ENCODE results near the gene PISD.

The PISD gene

GRCh38 chr22:31607696-31608095 is 54.3 kb downstream of the PISD start:
- DNase-seq (ENCODE audit: extremely low spot score) = no peak
- ChIA-PET POLR2A (interaction anchor here (0.6 kb wide), 1 partner anchor 495 kb away, joined by 3 read pairs; no protein-coding TSS in a partner anchor), CTCF (no interaction called here)
- TF ChIP-seq FOXM1 (IDR thresholded peaks at IDR 0.05; ENCODE audit: borderline replicate concordance) (no peak), FOXK2 (IDR thresholded peaks at IDR 0.05) (no peak), SUZ12 (IDR thresholded peaks at IDR 0.05) (no peak), NFRKB (IDR thresholded peaks at IDR 0.05) (no peak), CTBP1 (IDR thresholded peaks at IDR 0.05; ENCODE audit: borderline replicate concordance) (no peak), FOXA1 (IDR thresholded peaks at IDR 0.05) (no peak), L3MBTL2 (conservative IDR thresholded peaks at IDR 0.05) (no peak), ZNF384 (IDR thresholded peaks at IDR 0.05) (no peak), ARNT (IDR thresholded peaks at IDR 0.05) (no peak), TARDBP (IDR thresholded peaks at IDR 0.05) (no peak)

- ChIA-PET POLR2A (no interaction called here), CTCF (no interaction called here)
- TF ChIP-seq BHLHE40 (IDR thresholded peaks at IDR 0.05; ENCODE audit: borderline replicate concordance) (no peak), SUZ12 (IDR thresholded peaks at IDR 0.05) (no peak), FOXA1 (IDR thresholded peaks at IDR 0.05) (no peak)
- DNase-seq (ENCODE audit: extremely low spot score) = no peak
Measured at GRCh38 chr22:31605851-31606585, 56.0 kb downstream of the PISD start.

- ChIA-PET CTCF (no interaction called here), POLR2A (no interaction called here)
- DNase-seq (ENCODE audit: extremely low spot score) = no peak
- no peak for TF ChIP-seq BHLHE40 (IDR thresholded peaks at IDR 0.05; ENCODE audit: borderline replicate concordance)
- no peak for TF ChIP-seq L3MBTL2 (conservative IDR thresholded peaks at IDR 0.05)
- TF ChIP-seq NFRKB (IDR thresholded peaks at IDR 0.05) = no peak
- no peak for TF ChIP-seq CTBP1 (IDR thresholded peaks at IDR 0.05; ENCODE audit: borderline replicate concordance)
- no peak for TF ChIP-seq ARNT (IDR thresholded peaks at IDR 0.05)
- TF ChIP-seq HDGF (IDR thresholded peaks at IDR 0.05; ENCODE audit: borderline replicate concordance) = no peak
- no peak for TF ChIP-seq PKNOX1 (IDR thresholded peaks at IDR 0.05)
- TF ChIP-seq TARDBP (IDR thresholded peaks at IDR 0.05) = no peak
- TF ChIP-seq FOXA1 (IDR thresholded peaks at IDR 0.05) = no peak
- TF ChIP-seq FOXM1 (IDR thresholded peaks at IDR 0.05; ENCODE audit: borderline replicate concordance) = no peak
- TF ChIP-seq LEF1 (IDR thresholded peaks at IDR 0.05; ENCODE audit: borderline replicate concordance) = no peak
- no peak for TF ChIP-seq ELF4 (IDR thresholded peaks at IDR 0.05)
- no peak for TF ChIP-seq SUZ12 (IDR thresholded peaks at IDR 0.05)
- no peak for TF ChIP-seq SP1 (IDR thresholded peaks at IDR 0.05)
- TF ChIP-seq FOXK2 (IDR thresholded peaks at IDR 0.05) = no peak
Measured at GRCh38 chr22:31604746-31605705, 57.0 kb downstream of the PISD start.

GRCh38 chr22:31604137-31604705 is 57.8 kb downstream of the PISD start:
- ChIA-PET CTCF (no interaction called here), POLR2A (no interaction called here)
- no peak for TF ChIP-seq NFRKB (IDR thresholded peaks at IDR 0.05)
- TF ChIP-seq ARNT (IDR thresholded peaks at IDR 0.05) = no peak
- TF ChIP-seq PKNOX1 (IDR thresholded peaks at IDR 0.05) = no peak
- no peak for TF ChIP-seq LEF1 (IDR thresholded peaks at IDR 0.05; ENCODE audit: borderline replicate concordance)
- TF ChIP-seq BHLHE40 (IDR thresholded peaks at IDR 0.05; ENCODE audit: borderline replicate concordance) = no peak
- TF ChIP-seq SUZ12 (IDR thresholded peaks at IDR 0.05) = no peak
- TF ChIP-seq CTBP1 (IDR thresholded peaks at IDR 0.05; ENCODE audit: borderline replicate concordance) = no peak
- no peak for TF ChIP-seq FOXA1 (IDR thresholded peaks at IDR 0.05)
- no peak for TF ChIP-seq L3MBTL2 (conservative IDR thresholded peaks at IDR 0.05)
- no peak for DNase-seq (ENCODE audit: extremely low spot score)

GRCh38 chr22:31603574-31603973 is 58.4 kb downstream of the PISD start:
- CTCF ChIA-PET = interaction anchor here (0.6 kb wide), 1 partner anchor 221 kb away, joined by 4 read pairs; no protein-coding TSS in a partner anchor
- TF ChIP-seq CTBP1 (IDR thresholded peaks at IDR 0.05; ENCODE audit: borderline replicate concordance) = no peak
- no peak for DNase-seq (ENCODE audit: extremely low spot score)
- POLR2A ChIA-PET = no interaction called here

GRCh38 chr22:31603081-31603525 is 58.9 kb downstream of the PISD start:
- ChIA-PET CTCF (interaction anchor here (0.6 kb wide), 1 partner anchor 220 kb away, joined by 4 read pairs; no protein-coding TSS in a partner anchor), POLR2A (no interaction called here)
- DNase-seq (ENCODE audit: extremely low spot score) = no peak
- TF ChIP-seq PKNOX1 (IDR thresholded peaks at IDR 0.05) = no peak
- TF ChIP-seq LEF1 (IDR thresholded peaks at IDR 0.05; ENCODE audit: borderline replicate concordance) = no peak
